SU-DHL-6 (cell line): ENCODE data around the gene TMEM37.

ENCODE experiments used
- H2AFZ ChIP-seq: fragments of 200-600 bp; sonication (generic); 2 replicates; pipeline ENCODE4 v1.6.1; 2014; ENCODE audit warnings: low read depth, mild to moderate bottlenecking, moderate library complexity, mixed read lengths, antibody characterized with exemption, low read length; ENCODE audit not compliant: severe bottlenecking
- H3F3A ChIP-seq: fragments of 200-600 bp; shearing (Covaris generic); 2 replicates; pipeline ENCODE4 v1.6.0; 2016; ENCODE audit warnings: antibody characterized with exemption, mild to moderate bottlenecking; ENCODE audit not compliant: insufficient read depth
- H3K27ac ChIP-seq: fragments of 200-600 bp; sonication (generic); 2 replicates; pipeline ENCODE4 v1.5.1; 2016; ENCODE audit warnings: low read depth, mild to moderate bottlenecking, low read length, moderate library complexity, mixed read lengths
- H3K27me3 ChIP-seq: fragments of 200-600 bp; sonication (generic), shearing (Covaris generic); 2 replicates; pipeline ENCODE4 v1.6.0; 2014; ENCODE audit warnings: mild to moderate bottlenecking, low read length
- H3K36me3 ChIP-seq: fragments of 200-600 bp; sonication (generic); 2 replicates; pipeline ENCODE4 v1.6.1; 2014; ENCODE audit warnings: mild to moderate bottlenecking, low read length, mixed read lengths
- H3K4me2 ChIP-seq: fragments of 300-600, 200-600 bp; shearing (Covaris generic), sonication (generic); 2 replicates; pipeline ENCODE4 v1.6.0; 2014; ENCODE audit warnings: low read length, low read depth, mild to moderate bottlenecking; ENCODE audit not compliant: poor library complexity, severe bottlenecking
- H3K4me3 ChIP-seq: fragments of 200-600 bp; sonication (generic); 2 replicates; pipeline ENCODE4 v1.5.1; 2014; ENCODE audit warnings: antibody characterized with exemption, low read length, mild to moderate bottlenecking, mixed read lengths; ENCODE audit not compliant: insufficient read depth, poor library complexity, severe bottlenecking
- H3K79me2 ChIP-seq: fragments of 200-600 bp; sonication (generic); 2 replicates; pipeline ENCODE4 v1.6.1; 2014; ENCODE audit warnings: mild to moderate bottlenecking, low read length, moderate library complexity; ENCODE audit not compliant: insufficient read depth
- H3K9ac ChIP-seq: fragments of 200-600 bp; sonication (generic); 2 replicates; pipeline ENCODE4 v1.7.0; 2014; ENCODE audit warnings: mild to moderate bottlenecking, low read length
- H3K9me2 ChIP-seq: fragments of 200-600 bp; sonication (generic); replicated peaks from 2 replicates; pipeline ENCODE4 v1.6.1; 2014; ENCODE audit warnings: low read length; ENCODE audit not compliant: insufficient read depth
- H3K9me3 ChIP-seq: fragments of 200-600 bp; sonication (generic); 2 replicates; pipeline ENCODE4 v1.6.1; 2014; ENCODE audit warnings: low read length, mixed read lengths; ENCODE audit not compliant: insufficient read depth
- H4K20me1 ChIP-seq: fragments of 200-600 bp; sonication (generic); 2 replicates; pipeline ENCODE4 v1.6.1; 2014; ENCODE audit warnings: low read depth, mild to moderate bottlenecking, antibody characterized with exemption, low read length, moderate library complexity, mixed read lengths
- CTCF ChIP-seq: fragments of 200-600 bp; sonication (generic); IDR thresholded peaks from one replicate; pipeline ENCODE4 v1.5.1; 2017; ENCODE audit warnings: antibody characterized with exemption, mild to moderate bottlenecking, low read length, moderate library complexity; ENCODE audit not compliant: insufficient read depth, poor library complexity, severe bottlenecking
- EZH2phosphoT487 ChIP-seq: fragments of 200-600 bp; sonication (generic), shearing (Covaris generic); conservative IDR thresholded peaks from 2 replicates; pipeline ENCODE4 v1.6.1; 2018; ENCODE audit warnings: mild to moderate bottlenecking, antibody characterized with exemption, low read length, moderate library complexity, mixed read lengths

Gene TMEM37

GRCh38 chr2:119478978-119479295 lies 47.3 kb downstream of the TMEM37 start:
- Histone ChIP-seq H3K4me3 (no peak overlapping the region), H2AFZ (no peak overlapping the region), H3K4me2 (no peak overlapping the region), H3K27ac (no peak overlapping the region), H3K36me3 (no peaks in the 10 kb centered on the region), H3K9ac (no peak overlapping the region), H3F3A (no peaks in the 10 kb centered on the region), H3K27me3 (no peaks in the 10 kb centered on the region), H3K9me3 (no peaks in the 10 kb centered on the region), H3K79me2 (no peaks in the 10 kb centered on the region), H3K9me2 (no peaks in the 10 kb centered on the region), H4K20me1 (no peaks in the 10 kb centered on the region)
- TF ChIP-seq CTCF: no peak
- no peak for TF ChIP-seq EZH2phosphoT487

- H3K4me2 ChIP-seq: no peak overlapping the region
- no peaks in the 10 kb centered on the region for H3K9me2 ChIP-seq
- H3K4me3 ChIP-seq: no peak overlapping the region
- no peaks in the 10 kb centered on the region for H3K27me3 ChIP-seq
- TF ChIP-seq EZH2phosphoT487: no peak
- TF ChIP-seq CTCF: no peak
- H3K9ac ChIP-seq: no peak overlapping the region
- H4K20me1 ChIP-seq: no peaks in the 10 kb centered on the region
- H3K36me3 ChIP-seq: no peaks in the 10 kb centered on the region
- H3K79me2 ChIP-seq: no peaks in the 10 kb centered on the region
- H3F3A ChIP-seq: no peaks in the 10 kb centered on the region
- no peaks in the 10 kb centered on the region for H3K9me3 ChIP-seq
- H3K27ac ChIP-seq: no peak overlapping the region
- no peak overlapping the region for H2AFZ ChIP-seq
Measured at GRCh38 chr2:119480184-119480583, 48.5 kb downstream of the TMEM37 start.

GRCh38 chr2:119480718-119481142 lies 49.1 kb downstream of the TMEM37 start:
- H2AFZ ChIP-seq: no peak overlapping the region
- no peak overlapping the region for H3K9ac ChIP-seq
- no peaks in the 10 kb centered on the region for H4K20me1 ChIP-seq

More at GRCh38 chr2:119480718-119481142, 49.1 kb downstream of the TMEM37 start:
- Histone ChIP-seq H3K4me3 (no peak overlapping the region), H3K79me2 (no peaks in the 10 kb centered on the region), H3K9me2 (no peaks in the 10 kb centered on the region), H3K9me3 (no peaks in the 10 kb centered on the region), H3K4me2 (no peak overlapping the region), H3K27me3 (no peaks in the 10 kb centered on the region), H3F3A (no peaks in the 10 kb centered on the region), H3K27ac (no peak overlapping the region), H3K36me3 (no peaks in the 10 kb centered on the region)
- no peak for TF ChIP-seq CTCF
- TF ChIP-seq EZH2phosphoT487: no peak
